Lower leg skin (tissue), 4 donors: ENCODE data around the gene C1orf50. TPM values are rescaled to one million over a fixed set of nuclear protein-coding genes. Genes with fewer than 3 reads are reported as not detected.

Source experiments
- DNase-seq, 2 donors: peaks; one replicate each; pipeline ENCODE4 v3.0.0-alpha.2; 2019; ENCODE audit warnings: low spot score in 2 of 2
- H3K4me3 ChIP-seq: fragments of 200-600 bp; sonication (generic); 2 replicates; pipeline ENCODE4 v1.5.1; 2017; ENCODE audit warnings: mild to moderate bottlenecking, low read depth; ENCODE audit not compliant: poor library complexity, severe bottlenecking
- POLR2A ChIP-seq, 2 donors: fragments of 450-650 bp; IDR thresholded peaks; one replicate each; pipeline ENCODE4 v1.6.1; 2016 to 2017; ENCODE audit warnings: antibody characterized with exemption in 2 of 2, mild to moderate bottlenecking in 1 of 2, moderate library complexity in 1 of 2
- WGBS, 2 donors: methylation state at CpG; one replicate each; pipeline ENCODE4 v1.1.5; 2018; 5-methylcytosine and 5-hydroxymethylcytosine counted together
- intact Hi-C: fragments of 100-400 bp; cut with DNase I; formaldehyde crosslinking; loops from one replicate; pipeline ENCODE4 v1.15.0; 2023; ENCODE audit warnings: low total_unique reads
- total RNA-seq, 4 donors: library from RNA; depleted of rRNA; stranded (reverse); fragments of >200 nt; gene quantifications; one replicate each; pipeline ENCODE4 v1.1.0, GENCODE V29; 2016
- TF ChIP-seq, protein P1 (sequence below), 3 donors: fragments of 450-650 bp; IDR thresholded peaks; one replicate each; pipeline ENCODE4 v1.5.1; 2016; ENCODE audit warnings: antibody characterized with exemption in 3 of 3, mild to moderate bottlenecking in 3 of 3, moderate library complexity in 2 of 3

C1orf50 gene
- total RNA-seq, 4 donors from 2014 or later: 2.5 to 6.7 (median 3.6) TPM

- WGBS, 2 donors: 75 to 83% methylated on average over 2 of the region's 2 CpGs
- no peak overlapping the region for H3K4me3 ChIP-seq
- no peak for DNase-seq
- TF ChIP-seq, protein P1, sequence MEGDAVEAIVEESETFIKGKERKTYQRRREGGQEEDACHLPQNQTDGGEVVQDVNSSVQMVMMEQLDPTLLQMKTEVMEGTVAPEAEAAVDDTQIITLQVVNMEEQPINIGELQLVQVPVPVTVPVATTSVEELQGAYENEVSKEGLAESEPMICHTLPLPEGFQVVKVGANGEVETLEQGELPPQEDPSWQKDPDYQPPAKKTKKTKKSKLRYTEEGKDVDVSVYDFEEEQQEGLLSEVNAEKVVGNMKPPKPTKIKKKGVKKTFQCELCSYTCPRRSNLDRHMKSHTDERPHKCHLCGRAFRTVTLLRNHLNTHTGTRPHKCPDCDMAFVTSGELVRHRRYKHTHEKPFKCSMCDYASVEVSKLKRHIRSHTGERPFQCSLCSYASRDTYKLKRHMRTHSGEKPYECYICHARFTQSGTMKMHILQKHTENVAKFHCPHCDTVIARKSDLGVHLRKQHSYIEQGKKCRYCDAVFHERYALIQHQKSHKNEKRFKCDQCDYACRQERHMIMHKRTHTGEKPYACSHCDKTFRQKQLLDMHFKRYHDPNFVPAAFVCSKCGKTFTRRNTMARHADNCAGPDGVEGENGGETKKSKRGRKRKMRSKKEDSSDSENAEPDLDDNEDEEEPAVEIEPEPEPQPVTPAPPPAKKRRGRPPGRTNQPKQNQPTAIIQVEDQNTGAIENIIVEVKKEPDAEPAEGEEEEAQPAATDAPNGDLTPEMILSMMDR (IDR thresholded peaks at IDR 0.05): no peak
- no peak for TF ChIP-seq POLR2A (IDR thresholded peaks at IDR 0.05)
- intact Hi-C loops: no loop called here
Measured at GRCh38 chr1:42768172-42768571, 1.1 kb downstream of the C1orf50 start.

DNA sequence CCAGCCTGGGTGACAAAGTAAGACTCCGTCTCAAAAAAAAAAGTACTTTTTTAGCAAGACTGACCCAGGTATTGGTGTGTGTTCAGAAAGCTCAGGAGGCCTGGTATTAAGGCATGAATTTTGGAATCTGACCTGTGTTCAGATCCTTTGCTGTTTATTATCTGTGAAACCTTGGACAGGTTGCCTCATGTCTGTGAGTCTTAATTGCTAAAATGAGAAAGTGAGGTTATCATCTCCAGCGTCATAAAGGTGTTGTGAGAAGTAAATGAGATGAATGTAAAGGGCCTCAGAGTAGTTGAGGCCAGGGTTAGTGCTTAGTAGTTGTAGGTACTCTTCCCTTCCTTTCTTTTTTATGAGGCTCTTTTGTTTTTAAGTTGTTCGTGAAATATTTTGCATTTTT lies 2.8 kb downstream of the C1orf50 start:
- intact Hi-C loops: loop anchor here (10.0 kb wide), 1 partner anchor 305 kb away; no protein-coding TSS in a partner anchor
- H3K4me3 ChIP-seq: no peak overlapping the region
- 74 to 76% methylated on average over 3 of the region's 3 CpGs for WGBS, 2 donors
- no peak for DNase-seq
- TF ChIP-seq, protein P1 (IDR thresholded peaks at IDR 0.05): no peak
- no peak for TF ChIP-seq POLR2A (IDR thresholded peaks at IDR 0.05)

DNA sequence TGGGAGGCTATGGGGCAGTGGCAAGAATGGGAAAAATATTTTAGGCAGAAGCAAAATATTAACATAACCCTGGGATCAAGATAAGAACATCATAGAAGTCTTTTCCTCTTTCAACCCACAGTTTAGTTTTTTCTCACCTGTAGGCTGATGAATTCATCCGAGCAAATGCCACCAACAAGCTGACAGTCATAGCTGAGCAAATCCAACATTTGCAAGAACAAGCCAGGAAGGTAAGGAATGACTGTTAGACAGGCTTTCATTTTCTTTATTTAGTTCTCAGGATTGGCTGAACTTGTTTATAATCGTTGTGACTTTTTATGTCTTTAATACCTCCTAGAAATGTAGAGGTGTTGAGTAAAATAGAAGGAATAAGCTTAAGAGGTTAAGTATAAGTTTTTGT lies 6.4 kb downstream of the C1orf50 start:
- 49 to 87% methylated on average over 2 of the region's 2 CpGs for whole genome bisulfite sequencing, 2 donors
- no peak for TF ChIP-seq POLR2A (IDR thresholded peaks at IDR 0.05)
- TF ChIP-seq, protein P1 (IDR thresholded peaks at IDR 0.05): no peak
- no peak overlapping the region for H3K4me3 ChIP-seq
- intact Hi-C loops: loop anchor here (10.0 kb wide), 1 partner anchor 301 kb away; no protein-coding TSS in a partner anchor
- no peak for DNase-seq

DNA sequence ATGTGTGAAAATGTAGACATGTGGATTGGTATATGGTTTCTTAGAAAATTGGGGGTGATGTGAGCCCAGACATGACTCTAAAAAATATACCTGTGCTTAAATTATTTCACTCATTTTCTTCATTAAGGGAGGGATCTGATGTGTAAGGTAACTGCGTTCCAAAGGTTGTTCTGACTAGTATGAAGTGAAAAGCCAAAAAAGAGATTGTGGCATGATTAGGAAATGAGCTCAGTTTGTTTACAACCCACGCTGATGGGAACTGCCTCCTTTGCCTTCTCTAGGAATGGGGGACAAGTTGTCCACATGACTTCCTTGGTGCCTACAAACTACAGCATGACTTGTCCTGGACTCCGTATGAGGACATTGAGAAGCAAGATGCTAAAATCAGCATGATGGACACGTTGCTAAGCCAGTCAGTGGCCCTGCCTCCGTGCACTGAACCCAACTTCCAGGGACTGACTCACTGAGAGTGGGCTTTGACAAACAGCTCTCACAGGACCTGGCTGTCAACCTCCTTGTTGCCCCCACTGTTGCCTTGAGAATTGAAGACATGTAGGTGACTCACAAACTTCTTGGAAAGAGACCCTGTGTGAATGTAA lies 8.0 kb downstream of the C1orf50 start:
- 92 to 93% methylated on average over 5 of the region's 5 CpGs for WGBS, 2 donors
- TF ChIP-seq, protein P1 (IDR thresholded peaks at IDR 0.05): no peak
- TF ChIP-seq POLR2A (IDR thresholded peaks at IDR 0.05): no peak
- H3K4me3 ChIP-seq: no peak overlapping the region
- no peak for DNase-seq
- intact Hi-C loops: loop anchor here (10.0 kb wide), 1 partner anchor 300 kb away; no protein-coding TSS in a partner anchor

DNA sequence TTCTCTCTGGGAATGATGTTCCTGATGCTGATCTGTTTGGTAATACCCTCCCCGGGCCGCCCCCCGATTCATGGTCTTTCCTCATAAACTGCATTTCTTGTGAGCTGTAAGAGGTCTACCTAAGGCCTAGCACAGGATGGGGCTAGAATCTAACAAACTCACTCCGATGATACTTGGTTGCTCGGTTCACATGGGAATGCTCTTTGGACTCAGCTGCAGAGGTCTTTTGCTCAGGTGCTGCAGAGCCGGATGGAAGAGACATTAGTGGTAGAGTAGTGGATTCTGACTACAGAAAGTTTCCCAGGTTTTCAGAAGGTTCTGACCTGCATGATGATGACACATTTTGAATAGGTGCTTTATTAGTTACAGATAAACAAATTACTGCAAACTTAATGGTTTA lies 9.5 kb downstream of the C1orf50 start:
- intact Hi-C loops: loop anchor here (10.0 kb wide), 1 partner anchor 298 kb away; no protein-coding TSS in a partner anchor
- TF ChIP-seq, protein P1 (IDR thresholded peaks at IDR 0.05): no peak
- H3K4me3 ChIP-seq: no peak overlapping the region
- DNase-seq: no peak
- 94 to 98% methylated on average over 6 of the region's 6 CpGs for WGBS, 2 donors

DNA sequence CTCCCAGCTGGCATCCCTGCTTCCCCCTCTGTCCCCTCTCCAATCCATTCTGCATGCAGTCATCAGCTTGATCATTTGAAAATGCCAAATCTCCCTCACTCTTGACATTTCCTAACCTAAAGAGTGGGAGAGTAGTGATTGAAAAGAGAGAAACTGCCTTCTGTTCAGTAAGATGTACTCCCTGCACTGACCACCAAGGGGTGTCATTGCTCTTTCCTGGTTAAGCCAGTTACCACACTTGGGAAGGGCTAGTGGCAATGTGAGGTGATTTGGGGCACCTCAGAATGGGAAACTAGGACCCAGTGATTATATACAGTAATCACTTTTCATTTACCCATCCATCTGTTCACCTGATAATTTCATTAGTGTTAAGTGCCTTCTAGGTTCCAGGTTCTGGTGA lies 10.8 kb downstream of the C1orf50 start:
- DNase-seq: no peak
- TF ChIP-seq, protein P1 (IDR thresholded peaks at IDR 0.05): peak in 1 of 3 donors; percentile 21
- TF ChIP-seq POLR2A (IDR thresholded peaks at IDR 0.05): no peak
- intact Hi-C loops: loop anchor here (10.0 kb wide), 1 partner anchor 297 kb away; no protein-coding TSS in a partner anchor
- no peak overlapping the region for H3K4me3 ChIP-seq
